K562 (cell line): Measurements from ENCODE around the gene CRLF1. TPM values are rescaled to one million over a fixed set of nuclear protein-coding genes. Genes with fewer than 3 reads are reported as not detected.
A peak's percentile ranks its signal among the peaks of the same experiment; 100 is the strongest.

Experiments used
- ARID4B ChIP-seq: sonication (generic); formaldehyde crosslinking; IDR thresholded peaks from 2 replicates; pipeline ENCODE4 v1.8.0; 2022; ENCODE audit warnings: mild to moderate bottlenecking, missing genetic modification reagents
- CHAMP1 ChIP-seq: fragments of 450-650 bp; IDR thresholded peaks from 2 replicates; pipeline ENCODE4 v1.6.1; 2016; ENCODE audit warnings: mild to moderate bottlenecking
- CREBBP ChIP-seq: IDR thresholded peaks from one replicate; pipeline ENCODE4 v1.6.1; 2012; ENCODE audit warnings: low read depth, mild to moderate bottlenecking, control low read depth, inconsistent platforms, low read length
- DDX20 ChIP-seq: fragments of 450-650 bp; IDR thresholded peaks from 2 replicates; pipeline ENCODE4 v1.6.1; 2016; ENCODE audit warnings: missing genetic modification characterization, low read depth, mild to moderate bottlenecking, missing compliant biosample characterization, moderate library complexity
- ETS1 ChIP-seq: conservative IDR thresholded peaks from 2 replicates; pipeline ENCODE4 v1.6.1; 2011; ENCODE audit warnings: low read depth, mild to moderate bottlenecking, low read length; ENCODE audit not compliant: control insufficient read depth
- HCFC1 ChIP-seq: IDR thresholded peaks from 2 replicates; pipeline ENCODE4 v1.6.1; 2012; ENCODE audit warnings: low read depth, low read length, improper control_type of control experiment
- POLR2B ChIP-seq: fragments of 450-650 bp; IDR thresholded peaks from 2 replicates; pipeline ENCODE4 v1.6.1; 2018; ENCODE audit warnings: low read depth; ENCODE audit not compliant: partially characterized antibody
- SMARCA4 ChIP-seq: fragments of 450-650 bp; IDR thresholded peaks from 2 replicates; pipeline ENCODE4 v1.6.1; 2016
- SMARCE1 ChIP-seq: fragments of 450-650 bp; IDR thresholded peaks from 2 replicates; pipeline ENCODE4 v1.7.1; 2016; ENCODE audit warnings: mild to moderate bottlenecking
- ZNF224 ChIP-seq: sonication (generic); formaldehyde crosslinking; IDR thresholded peaks from 2 replicates; pipeline ENCODE4 v1.8.0; 2022; ENCODE audit warnings: mild to moderate bottlenecking, missing genetic modification reagents
- polyA plus RNA-seq, 8 experiments: library from polyadenylated mRNA; depleted of rRNA in 4 of 8; stranded (reverse) in 5 of 8; unstranded in 3 of 8; fragments of >200 nt; fragmentation: Nextera tagmentation in 2 of 8; fragmentation: Illumina TruSeq in 1 of 8; extraction: Ambion mirVana in 2 of 8; extraction: Trizol in 1 of 8; gene quantifications; 2 replicates each; pipeline versions ENCODE4 v1.2.1 to v1.2.3, GENCODE V29; 2011 to 2014; ENCODE audit warnings: inconsistent platforms in 1 of 8, missing spikeins in 1 of 8
- total RNA-seq, 7 experiments: library from RNA; depleted of rRNA in 6 of 7; stranded (reverse); fragments of >200 nt in 6 of 7; fragmentation: Illumina TruSeq in 2 of 7; extraction: Trizol in 2 of 7; gene quantifications; 2 replicates each; pipeline versions ENCODE4 v1.2.1 to v1.2.3, GENCODE V29; 2011 to 2021; ENCODE audit warnings: low replicate concordance in 1 of 7

Gene CRLF1
- total and polyA plus RNA-seq, 9 of the 15 experiments (the other 6 are each of a cell fraction or from before 2014, with no cell fraction given) = 0.85 to 3.6 (median 1.7) TPM

- peak; percentile 36; the same call in 1 of the 2 replicates for TF ChIP-seq ARID4B (CRISPR knock-in tag)
- no peak for TF ChIP-seq CHAMP1
- TF ChIP-seq HCFC1 = no peak
- TF ChIP-seq DDX20 (tag) = no peak
- TF ChIP-seq SMARCA4 = no peak
- no peak for TF ChIP-seq POLR2B
- TF ChIP-seq SMARCE1 = 0 out of 2 replicates have a peak, but pooled peaks have one; percentile 16
- no peak for TF ChIP-seq ZNF224
- no peak for TF ChIP-seq ETS1
- TF ChIP-seq CREBBP = no peak
- TF ChIP-seq, all 486 proteins: peak for 7
Measured at GRCh38 chr19:18558202-18558555, 48.4 kb downstream of the CRLF1 start (continued).
